H1 (cell line): ENCODE results near the gene PELO.

ENCODE experiments used
- CHD2 ChIP-seq: IDR thresholded peaks from 2 replicates; pipeline ENCODE4 v1.6.1; 2012; ENCODE audit warnings: low read length, improper control_type of control experiment
- CTCF ChIP-seq, 3 experiments: IDR thresholded peaks; 1 replicate in 2 of 3; 2 replicates in 1 of 3; pipeline versions ENCODE4 v1.5.1 to v1.6.1; 2011; ENCODE audit warnings: low read length in 3 of 3, mild to moderate bottlenecking in 3 of 3, inconsistent platforms in 2 of 3, low read depth in 1 of 3, moderate library complexity in 1 of 3; ENCODE audit not compliant: insufficient read depth in 1 of 3; ENCODE audit errors: control extremely low read depth in 1 of 3
- E2F6 ChIP-seq: IDR thresholded peaks from 2 replicates; pipeline ENCODE4 v1.6.1; 2012; ENCODE audit warnings: inconsistent platforms
- EZH2 ChIP-seq: fragments of 200-600 bp; sonication (generic); IDR thresholded peaks from 2 replicates; pipeline ENCODE4 v1.7.1; 2012; ENCODE audit warnings: low read depth, mild to moderate bottlenecking, moderate library complexity, low read length, inconsistent platforms; ENCODE audit not compliant: severe bottlenecking
- FOSL1 ChIP-seq: IDR thresholded peaks from 2 replicates; pipeline ENCODE4 v1.6.1; 2011; ENCODE audit warnings: mild to moderate bottlenecking, low read depth, low read length, moderate library complexity; ENCODE audit not compliant: insufficient read depth
- GABPA ChIP-seq: IDR thresholded peaks from 2 replicates; pipeline ENCODE4 v1.6.1; 2011; ENCODE audit warnings: mild to moderate bottlenecking, low read length, moderate library complexity, borderline replicate concordance; ENCODE audit not compliant: insufficient read depth
- JUND ChIP-seq: IDR thresholded peaks from 2 replicates; pipeline ENCODE4 v1.6.1; 2011; ENCODE audit warnings: mild to moderate bottlenecking, improper control_type of control experiment, low read length
- KDM5A ChIP-seq: fragments of 200-600 bp; IDR thresholded peaks from 2 replicates; pipeline ENCODE4 v1.7.1; 2012; ENCODE audit warnings: mild to moderate bottlenecking, low read length, inconsistent platforms, mixed read lengths
- MAFK ChIP-seq: IDR thresholded peaks from 2 replicates; pipeline ENCODE4 v1.6.1; 2012; ENCODE audit warnings: low read depth, mild to moderate bottlenecking, improper control_type of control experiment, low read length
- POLR2A ChIP-seq, 2 experiments: IDR thresholded peaks; 1 replicate in 1 of 2; 2 replicates in 1 of 2; pipeline ENCODE4 v1.6.1; 2011; ENCODE audit warnings: low read depth in 2 of 2, low read length in 2 of 2, mild to moderate bottlenecking in 2 of 2; ENCODE audit errors: control extremely low read depth in 1 of 2
- POLR2AphosphoS5 ChIP-seq: IDR thresholded peaks from 2 replicates; pipeline ENCODE4 v1.6.1; 2011; ENCODE audit warnings: low read depth, low read length
- RAD21 ChIP-seq, 2 experiments: IDR thresholded peaks in 1 of 2; conservative IDR thresholded peaks in 1 of 2; 2 replicates each; pipeline ENCODE4 v1.6.1; 2011; ENCODE audit warnings: low read depth in 2 of 2, low read length in 2 of 2, improper control_type of control experiment in 1 of 2, inconsistent platforms in 1 of 2, mild to moderate bottlenecking in 1 of 2, moderate library complexity in 1 of 2
- SP1 ChIP-seq: IDR thresholded peaks from 2 replicates; pipeline ENCODE4 v1.6.1; 2011; ENCODE audit warnings: low read depth, low read length
- SUZ12 ChIP-seq: fragments of 200-600 bp; sonication (generic); IDR thresholded peaks from 2 replicates; pipeline ENCODE4 v1.6.1; 2012; ENCODE audit warnings: mild to moderate bottlenecking, inconsistent platforms, low read length, moderate library complexity, mixed read lengths

GRCh38 chr5:52758014-52758413 lies 29.7 kb upstream of the PELO start:
- TF ChIP-seq CTCF (IDR thresholded peaks at IDR 0.05; ENCODE audit: control extremely low read depth in 1 of 3, insufficient read depth in 1 of 3, low read depth in 1 of 3, low read length in 3 of 3), result no peak
- no peak for TF ChIP-seq POLR2A (IDR thresholded peaks at IDR 0.05; ENCODE audit: control extremely low read depth in 1 of 2, low read depth in 2 of 2, low read length in 2 of 2)
- TF ChIP-seq GABPA, result no peak
- TF ChIP-seq FOSL1, result no peak
- TF ChIP-seq MAFK, result no peak
- TF ChIP-seq SUZ12, result no peak
- no peak for TF ChIP-seq SP1
- TF ChIP-seq JUND, result no peak
- TF ChIP-seq POLR2AphosphoS5, result no peak
- no peak for TF ChIP-seq E2F6
- no peak for TF ChIP-seq EZH2
- TF ChIP-seq RAD21 (IDR thresholded peaks at IDR 0.05 in 1 of 2, conservative IDR thresholded peaks at IDR 0.05 in 1 of 2; ENCODE audit: low read depth in 2 of 2, low read length in 2 of 2), result no peak
- TF ChIP-seq KDM5A, result no peak
- TF ChIP-seq CHD2, result no peak
